Esophagus mucosa (tissue), 1 donor: ENCODE results near the gene CHRDL2. TPM values are rescaled to one million over a fixed set of nuclear protein-coding genes. Genes with fewer than 3 reads are reported as not detected.
"Not testable (repeated sequence)": the region's sequence is repeated elsewhere in the genome, so short reads cannot be mapped to it uniquely, and the experiment has no call there.

Experiments used
- ATAC-seq: fragments of 200-7000 bp; cut with Tn5 transposase; one replicate; pipeline ENCODE4 v1.9.1; 2020
- total RNA-seq: library from RNA; stranded (reverse); gene quantifications from one replicate; pipeline ENCODE4 v1.2.4, GENCODE V29; 2023
- donor health status: DM: yes; HTN: yes; CAD: no.

Gene CHRDL2
- total RNA-seq, 1 donor from 2014 or later: 2.0 TPM

DNA sequence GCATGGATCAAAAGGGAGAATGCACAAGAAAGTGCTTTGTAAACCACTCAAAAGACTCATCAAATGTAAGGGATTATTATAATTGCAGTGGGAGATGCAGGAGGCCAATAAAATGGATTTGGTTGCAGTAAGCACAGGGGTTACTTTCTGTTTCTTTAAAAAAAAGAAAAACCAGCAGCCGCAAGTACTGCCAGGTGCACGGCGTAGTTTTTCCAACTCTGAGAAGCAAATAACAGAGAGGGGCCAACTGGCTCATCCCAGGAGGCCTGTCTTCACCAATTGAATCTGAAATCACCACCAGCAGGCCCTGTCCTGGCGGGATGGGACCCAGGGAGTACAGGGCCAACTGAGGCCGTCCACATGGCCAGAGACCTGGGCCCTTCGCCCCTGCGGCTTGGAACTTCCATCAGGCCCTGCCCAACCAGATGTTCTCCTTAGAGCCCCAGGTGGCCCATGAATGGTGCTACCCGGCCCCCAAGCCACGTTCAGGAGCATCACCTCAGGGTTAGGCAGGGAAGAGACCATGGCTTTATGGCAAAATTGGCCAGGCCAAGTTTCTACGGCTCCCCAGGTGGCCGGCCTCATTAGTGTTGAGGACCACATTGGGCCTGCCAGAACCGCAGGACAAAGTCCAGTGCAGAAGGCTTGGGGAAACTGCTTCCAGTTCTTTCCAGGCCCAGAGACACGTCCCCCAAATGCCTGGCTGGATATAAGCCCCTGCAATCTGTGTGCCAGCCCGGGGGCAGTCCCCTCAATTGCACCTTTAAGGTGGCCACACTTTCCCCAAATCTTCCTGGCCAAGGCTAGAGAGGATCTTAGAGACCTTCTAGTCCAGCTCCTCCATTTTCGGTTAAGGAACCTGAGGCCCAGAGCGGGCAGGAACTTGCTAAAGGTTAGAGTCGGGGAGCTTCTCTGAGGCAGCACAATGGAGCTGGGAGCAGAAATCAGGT, 61.7 kb downstream of the CHRDL2 start:
- no peak for ATAC-seq

DNA sequence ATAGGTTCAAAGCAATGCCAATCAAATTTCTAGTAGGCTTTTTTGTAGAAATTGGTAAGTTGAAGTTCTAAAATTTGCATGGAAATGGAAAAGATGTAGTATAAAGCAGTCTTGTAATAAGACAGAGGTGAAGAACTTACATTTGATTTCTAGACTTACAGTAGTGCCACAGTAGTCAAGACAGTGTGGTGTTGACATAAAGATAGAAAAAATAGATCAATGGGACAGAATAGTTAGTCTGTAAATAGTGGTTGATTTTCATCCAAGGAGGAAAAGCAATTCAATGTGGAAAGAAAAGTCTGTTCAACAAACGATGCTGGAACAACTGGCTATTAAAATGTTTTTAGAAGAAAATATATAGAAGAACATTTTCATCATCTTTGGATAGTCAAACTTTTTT, 67.9 kb downstream of the CHRDL2 start:
- ATAC-seq: no peak

DNA sequence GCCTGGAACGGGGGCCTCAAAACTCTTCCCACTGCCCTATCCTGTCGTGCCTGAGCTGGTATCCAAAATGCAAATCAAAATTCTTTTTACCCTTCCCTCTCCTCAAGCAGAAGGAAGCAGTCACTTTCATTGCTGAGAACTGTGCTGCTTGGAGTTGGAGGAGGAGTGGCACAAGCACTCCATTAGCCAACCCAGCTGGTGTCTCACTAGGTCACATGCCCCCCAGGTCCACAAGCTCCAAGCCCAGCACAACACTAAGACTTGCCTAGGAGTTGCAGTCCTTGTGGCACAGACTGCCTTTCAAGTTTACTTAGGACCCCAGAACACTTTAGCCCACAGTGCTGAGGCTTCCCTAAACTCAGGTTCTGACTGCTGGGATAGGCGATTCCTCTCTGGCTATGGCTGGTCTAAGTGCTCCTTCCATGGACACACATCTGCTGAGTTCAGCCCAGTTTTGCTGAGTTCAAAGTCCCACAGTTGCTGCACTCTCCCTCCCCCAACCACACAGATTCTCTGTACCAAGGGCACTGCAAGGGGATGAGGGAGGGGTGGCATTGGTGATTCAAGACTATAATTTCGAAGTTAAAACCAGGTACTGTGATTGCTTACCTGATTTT, 68.6 kb downstream of the CHRDL2 start:
- no peak for ATAC-seq

DNA sequence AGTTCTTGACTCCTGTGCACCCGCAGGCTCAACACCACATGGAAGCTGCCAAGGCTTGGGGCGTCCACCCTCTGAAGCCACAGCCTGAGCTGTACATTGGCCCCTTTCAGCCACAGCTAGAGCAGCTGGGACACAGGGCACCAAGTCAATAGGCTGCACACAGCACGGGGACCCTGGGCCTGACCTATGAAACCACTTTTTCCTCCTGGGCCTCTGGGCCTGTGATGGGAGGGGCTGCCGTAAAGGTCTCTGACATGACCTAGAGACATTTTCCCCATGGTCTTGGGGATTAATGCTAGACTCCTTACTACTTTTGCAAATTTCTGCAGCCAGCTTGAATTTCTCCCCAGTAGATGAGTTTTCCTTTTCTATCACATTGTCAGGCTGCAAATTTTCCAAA, 72.1 kb downstream of the CHRDL2 start:
- ATAC-seq: not testable (repeated sequence)

DNA sequence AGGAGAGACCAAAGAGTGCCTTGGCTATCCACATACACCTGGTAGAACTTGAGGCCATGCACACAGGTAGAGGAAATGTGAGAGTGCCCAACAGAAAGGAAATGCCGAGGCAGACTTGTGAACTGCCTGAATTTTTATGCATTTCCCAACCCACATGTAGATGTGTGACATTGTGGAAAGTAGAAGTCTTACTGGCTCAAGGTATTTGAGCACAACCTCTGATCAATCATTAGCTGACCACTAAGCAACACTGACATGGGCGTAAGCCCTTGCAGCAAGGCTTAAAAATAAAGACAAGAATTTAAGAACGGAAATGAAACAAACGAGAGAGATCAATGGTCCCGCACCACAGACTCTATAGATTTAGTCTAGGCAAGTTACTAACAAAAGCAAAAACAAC, 76.2 kb downstream of the CHRDL2 start:
- ATAC-seq: no peak

DNA sequence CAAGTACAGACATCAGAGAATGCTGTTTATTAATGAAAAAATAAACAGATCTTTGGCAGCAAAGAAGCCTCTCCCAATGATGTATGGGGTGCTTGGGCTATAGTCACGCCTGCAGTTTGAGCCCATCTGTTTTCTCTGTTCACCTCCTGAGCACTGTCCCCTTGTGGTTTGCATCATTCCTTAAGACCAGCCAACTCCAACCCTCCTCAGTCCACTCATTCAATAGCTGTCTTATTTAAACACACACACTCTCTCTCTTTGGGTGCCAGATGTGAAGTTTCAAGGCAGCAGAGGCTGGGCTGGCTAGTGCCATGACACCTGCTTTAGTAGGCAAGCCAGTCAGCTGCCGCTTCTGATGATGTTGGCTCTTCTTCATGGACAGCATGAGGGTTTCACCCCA, 80.7 kb downstream of the CHRDL2 start:
- no peak for ATAC-seq

DNA sequence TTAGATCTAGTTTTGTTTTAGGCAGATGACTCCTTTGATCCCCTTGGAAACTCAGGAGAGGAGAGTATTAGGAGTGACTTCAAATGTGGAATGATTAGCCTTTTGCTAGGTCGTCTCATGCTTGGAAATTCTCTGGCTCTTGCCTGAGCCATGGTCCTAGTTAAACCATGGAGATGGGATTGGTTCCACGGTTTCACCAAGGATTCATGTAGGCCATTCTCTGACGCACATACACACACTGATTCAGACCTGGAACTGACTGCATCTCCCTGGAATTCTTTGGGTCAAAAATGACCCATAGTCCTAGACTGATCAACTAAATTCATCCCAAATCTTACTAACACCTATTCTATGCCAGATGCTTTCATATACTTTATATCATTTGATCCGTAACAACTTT, 82.3 kb downstream of the CHRDL2 start:
- ATAC-seq: no peak

DNA sequence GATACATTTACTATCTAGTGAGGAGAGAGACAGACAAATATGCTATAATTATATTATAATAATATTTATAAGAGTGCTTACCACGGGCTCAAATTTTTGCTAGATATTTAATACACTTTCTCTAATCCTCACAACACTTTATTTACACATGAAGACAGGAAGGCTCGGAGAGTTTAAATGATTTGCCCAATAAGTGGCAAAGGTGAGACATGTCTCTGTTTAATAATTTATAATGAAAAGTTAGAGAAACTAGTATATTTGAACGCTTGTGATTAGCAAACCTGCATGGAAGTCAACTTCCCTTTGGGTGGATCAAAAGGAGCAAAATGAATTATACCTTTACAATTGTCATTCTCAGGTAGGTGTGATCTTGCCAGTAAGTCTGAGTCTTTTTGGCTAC, 83.4 kb downstream of the CHRDL2 start:
- no peak for ATAC-seq

DNA sequence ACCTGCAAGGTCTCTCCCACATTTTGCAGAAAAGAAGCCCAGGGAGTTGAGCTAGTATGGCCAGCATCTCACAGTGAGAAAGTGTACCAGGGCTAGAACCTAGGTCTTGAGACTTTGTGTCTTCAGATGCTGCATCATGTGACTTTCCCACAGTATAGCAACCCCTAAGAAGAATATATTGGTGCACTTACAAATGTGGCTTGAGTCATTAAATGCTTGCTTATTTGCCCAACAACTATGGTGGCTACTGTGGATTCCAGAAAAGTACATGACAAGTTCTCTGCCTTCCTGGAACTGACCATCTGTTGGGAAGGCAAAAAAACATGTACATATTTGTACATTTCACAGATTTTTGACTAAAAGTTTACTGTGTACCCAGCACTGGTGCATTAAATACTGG, 83.8 kb downstream of the CHRDL2 start:
- ATAC-seq: no peak

DNA sequence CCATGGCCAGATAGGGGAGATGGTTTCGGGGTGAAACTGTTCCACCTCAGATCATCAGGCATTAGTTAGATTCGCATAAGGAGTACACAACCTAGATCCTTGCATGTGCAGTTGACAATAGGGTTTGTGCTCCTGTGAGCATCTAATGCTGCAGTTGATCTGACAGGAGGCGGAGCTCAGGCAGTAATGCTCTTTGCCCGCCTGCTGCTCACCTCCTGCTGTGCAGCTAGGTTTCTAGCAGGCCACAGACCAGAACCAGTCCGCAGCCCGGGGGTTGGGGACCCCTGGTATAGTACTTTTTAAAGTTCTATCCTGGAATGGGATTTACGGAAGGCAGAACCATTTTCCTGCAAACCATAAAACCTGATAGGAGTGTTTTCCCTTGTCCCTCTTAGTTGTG, 84.3 kb downstream of the CHRDL2 start:
- no peak for ATAC-seq

Other genes starting within 250 kb of the CHRDL2 start
- gene LIPT2, start 237.7 kb downstream of the CHRDL2 start, total RNA-seq: 2.4 TPM
- 13.5 TPM for gene POLD3, start 138.8 kb downstream of the CHRDL2 start, total RNA-seq
- 12.4 TPM for gene RNF169, start 17.4 kb upstream of the CHRDL2 start, total RNA-seq
- 2.4 TPM for gene XRRA1, start 217.7 kb upstream of the CHRDL2 start, total RNA-seq
- gene SPCS2, start 217.8 kb upstream of the CHRDL2 start, total RNA-seq: 76.8 TPM